Activated CD8-positive, alpha-beta T cell treated with anti-CD3 and anti-CD28 coated beads for 36 hours (primary cell): Measurements from ENCODE around the gene ATP6V0E2. TPM values are rescaled to one million over a fixed set of nuclear protein-coding genes. Genes with fewer than 3 reads are reported as not detected.

Source experiments
- ATAC-seq: fragments of 200-7000 bp; cut with Tn5 transposase; one replicate; pipeline ENCODE4 v1.10.0; 2021; ENCODE audit warnings: mild to moderate bottlenecking, moderate library complexity
- CTCF ChIA-PET: fragments of 350-600 bp; sonication (Branson Sonifier 250); formaldehyde crosslinking; loops from one replicate; lab custom pipeline; 2021; ENCODE audit warnings: antibody characterized with exemption; lab: Charles Lee
- POLR2A ChIA-PET: fragments of 350-600 bp; sonication (Branson Sonifier 250); formaldehyde crosslinking; loops from one replicate; lab custom pipeline; 2021; ENCODE audit warnings: antibody characterized with exemption; lab: Charles Lee
- DNase-seq: peaks from one replicate; pipeline ENCODE4 v3.0.0-alpha.2; 2020
- H3K27ac Mint-ChIP-seq: one replicate; pipeline ENCODE4 v1.8.0; 2021; ENCODE audit warnings: mild to moderate bottlenecking, mixed read lengths
- H3K27me3 Mint-ChIP-seq: one replicate; pipeline ENCODE4 v1.8.0; 2021; ENCODE audit warnings: mixed read lengths
- H3K36me3 Mint-ChIP-seq: one replicate; pipeline ENCODE4 v1.8.0; 2021; ENCODE audit warnings: low read depth, mixed read lengths
- H3K4me1 Mint-ChIP-seq: one replicate; pipeline ENCODE4 v1.8.0; 2021; ENCODE audit warnings: low read depth, mixed read lengths
- H3K4me3 Mint-ChIP-seq: one replicate; pipeline ENCODE4 v1.8.0; 2021; ENCODE audit warnings: mild to moderate bottlenecking, moderate library complexity, mixed read lengths
- H3K9me3 Mint-ChIP-seq: one replicate; pipeline ENCODE4 v1.8.0; 2021; ENCODE audit warnings: mixed read lengths
- CTCF ChIP-seq: fragments of 200-600 bp; IDR thresholded peaks from one replicate; pipeline ENCODE4 v1.8.0; 2022; ENCODE audit warnings: antibody characterized with exemption, mild to moderate bottlenecking
- intact Hi-C: fragments of 100-400 bp; cut with micrococcal nuclease; formaldehyde crosslinking; loops from one replicate; pipeline ENCODE4 v1.10.0; 2022
- total RNA-seq, 2 experiments: library from RNA; stranded (reverse); gene quantifications; one replicate each; pipeline ENCODE4 v1.2.3, GENCODE V29; 2021

The ATP6V0E2 gene
- total RNA-seq, 2 experiments from 2014 or later, result 46.3 to 46.7 TPM

DNA sequence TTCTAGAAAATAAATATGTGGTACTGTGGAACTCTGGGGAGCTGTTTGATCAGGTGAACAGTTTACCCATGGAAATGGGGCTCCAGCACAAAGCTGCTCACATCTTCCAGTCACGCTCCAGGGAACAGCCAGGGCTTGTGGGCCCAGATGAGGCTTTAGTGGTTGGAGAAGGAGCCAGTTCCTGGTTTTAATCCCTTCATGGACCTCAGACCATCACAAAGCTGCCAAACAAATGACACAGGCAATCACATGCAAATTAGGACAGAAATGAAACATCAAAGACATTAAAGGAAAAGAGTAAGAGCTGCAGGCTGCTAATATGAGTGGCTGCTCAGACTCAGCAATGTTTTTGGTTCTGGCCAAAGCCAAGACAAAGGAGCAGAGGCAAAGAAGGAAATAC lies 2.2 kb upstream of the ATP6V0E2 start:
- Mint-ChIP-seq H3K4me1 (peaks cover 80% of the 10 kb centered on the region), H3K4me3 (peak overlapping the region; percentile 88), H3K36me3 (peaks cover 40% of the 10 kb centered on the region), H3K27me3 (no peaks in the 10 kb centered on the region), H3K27ac (peak overlapping the region; percentile 92), H3K9me3 (no peaks in the 10 kb centered on the region)
- no peak for TF ChIP-seq CTCF
- ChIA-PET CTCF (interaction anchor here (3.0 to 3.3 kb wide), 3 partner anchors 10 to 32 kb away, joined by 10 to 28 read pairs (median 18); partner anchors contain the start of gene ZNF862), POLR2A (interaction anchor here (1.0 to 3.7 kb wide), 3 partner anchors 10 to 33 kb away, joined by 4 to 13 read pairs (median 11); partner anchors contain the start of gene ZNF862)
- ATAC-seq (no peak), DNase-seq (no peak)
- intact Hi-C loops, result no loop called here

DNA sequence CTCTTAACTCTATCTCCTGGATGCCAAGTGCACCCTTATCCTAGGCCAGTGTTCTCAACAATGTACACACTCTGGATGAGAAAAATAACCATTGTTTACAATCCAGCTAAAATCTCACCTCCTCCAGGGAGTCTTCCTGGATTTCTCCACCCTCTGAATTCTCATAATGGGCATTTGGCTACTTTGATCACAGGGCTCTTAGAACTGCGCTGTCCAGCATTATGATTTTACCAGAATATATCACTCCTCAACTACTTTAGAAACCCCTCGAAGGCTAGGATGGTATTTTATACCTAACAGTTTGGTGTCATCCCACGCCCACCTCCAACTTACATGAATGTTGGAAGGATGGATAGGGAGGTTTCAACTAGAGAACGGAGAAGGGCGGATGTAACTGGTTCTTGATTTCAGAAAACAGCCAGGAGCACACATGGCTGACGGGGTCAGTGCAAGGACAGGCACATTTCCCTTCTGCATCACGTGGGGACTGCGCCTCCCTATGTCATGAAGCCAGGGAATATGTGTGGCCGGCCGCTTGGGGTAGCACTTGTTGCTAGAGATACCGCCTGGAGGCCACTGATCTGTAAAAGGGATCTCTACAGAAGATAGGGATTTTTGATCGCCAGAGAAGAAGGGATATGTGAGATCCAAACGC lies 1.2 kb upstream of the ATP6V0E2 start:
- no peaks in the 10 kb centered on the region for H3K9me3 Mint-ChIP-seq

GRCh38 chr7:149873970-149874643 lies 338 bp downstream of the ATP6V0E2 start:
- no peak for TF ChIP-seq CTCF
- DNase-seq (peak; percentile 70), ATAC-seq (peak; percentile 25)

More for the DNA sequence above, 1.2 kb upstream of the ATP6V0E2 start:
- ATAC-seq (no peak), DNase-seq (peak; percentile 66)
- intact Hi-C loops, result loop anchor here (2.0 kb wide), 1 partner anchor 34 kb away; the partner anchor contains the start of gene ZNF862
- H3K27ac Mint-ChIP-seq, result peak overlapping the region; percentile 91
- H3K4me1 Mint-ChIP-seq, result peaks cover 73% of the 10 kb centered on the region
- ChIA-PET CTCF (interaction anchor here (3.0 to 3.3 kb wide), 3 partner anchors 11 to 33 kb away, joined by 10 to 28 read pairs (median 18); partner anchors contain the start of gene ZNF862), POLR2A (interaction anchor here (2.6 kb wide), 1 partner anchor 12 kb away, joined by 11 read pairs; no protein-coding TSS in a partner anchor)
- H3K27me3 Mint-ChIP-seq, result no peaks in the 10 kb centered on the region
- H3K4me3 Mint-ChIP-seq, result peak overlapping the region; percentile 88
- H3K36me3 Mint-ChIP-seq, result peaks cover 40% of the 10 kb centered on the region
- no peak for TF ChIP-seq CTCF

GRCh38 chr7:149874644-149875028 lies 867 bp downstream of the ATP6V0E2 start:
- ATAC-seq (no peak), DNase-seq (no peak)
- ChIA-PET POLR2A (interaction anchor here (0.7 to 1.4 kb wide), 3 partner anchors 9 to 40 kb away, joined by 3 to 4 read pairs (median 3); no protein-coding TSS in a partner anchor), CTCF (interaction anchor here (1.0 to 2.1 kb wide), 3 partner anchors 9 to 127 kb away, joined by 3 to 13 read pairs (median 3); no protein-coding TSS in a partner anchor)
- no peaks in the 10 kb centered on the region for H3K27me3 Mint-ChIP-seq
- H3K4me1 Mint-ChIP-seq, result peaks cover 64% of the 10 kb centered on the region
- no peaks in the 10 kb centered on the region for H3K9me3 Mint-ChIP-seq
- peak overlapping the region; percentile 88 for H3K4me3 Mint-ChIP-seq
- no peak for TF ChIP-seq CTCF
- peak overlapping the region; percentile 84 for H3K27ac Mint-ChIP-seq
- intact Hi-C loops, result no loop called here
- peaks cover 37% of the 10 kb centered on the region for H3K36me3 Mint-ChIP-seq

More at GRCh38 chr7:149873970-149874643, 338 bp downstream of the ATP6V0E2 start:
- Mint-ChIP-seq H3K4me3 (peak overlapping the region; percentile 88), H3K36me3 (peaks cover 36% of the 10 kb centered on the region), H3K9me3 (no peaks in the 10 kb centered on the region), H3K27ac (peak overlapping the region; percentile 84), H3K4me1 (peaks cover 69% of the 10 kb centered on the region), H3K27me3 (no peaks in the 10 kb centered on the region)
- ChIA-PET CTCF (interaction anchor here (1.3 to 2.1 kb wide), 2 partner anchors 10 to 64 kb away, joined by 3 to 13 read pairs; no protein-coding TSS in a partner anchor), POLR2A (interaction anchor here (0.7 to 1.4 kb wide), 2 partner anchors 30 to 40 kb away, joined by 3 read pairs; no protein-coding TSS in a partner anchor)
- intact Hi-C loops, result loop anchor here (2.0 kb wide), 1 partner anchor 35 kb away; the partner anchor contains the start of gene ZNF862
